Suprapubic skin (tissue), 4 donors: ENCODE results near the gene COQ10B.

Source experiments
- EP300 ChIP-seq: sonication (generic); formaldehyde crosslinking; IDR thresholded peaks from one replicate; pipeline ENCODE4 v1.6.1; 2017; ENCODE audit warnings: antibody characterized with exemption
- POLR2A ChIP-seq, 2 donors: fragments of 450-650 bp; IDR thresholded peaks; one replicate each; pipeline ENCODE4 v1.6.1; 2017; ENCODE audit warnings: antibody characterized with exemption in 2 of 2, mild to moderate bottlenecking in 2 of 2, moderate library complexity in 2 of 2
- POLR2AphosphoS5 ChIP-seq, 3 donors: sonication (generic); formaldehyde crosslinking; IDR thresholded peaks; one replicate each; pipeline ENCODE4 v1.6.1; 2017; ENCODE audit warnings: antibody characterized with exemption in 3 of 3
- TF ChIP-seq, protein P1 (sequence below), 2 donors: fragments of 200-600 bp in 1 of 2; fragments of 450-650 bp in 1 of 2; sonication (generic) in 1 of 2; IDR thresholded peaks; one replicate each; pipeline ENCODE4 v1.5.1; 2016 to 2019; ENCODE audit warnings: antibody characterized with exemption in 2 of 2, mild to moderate bottlenecking in 1 of 2, moderate library complexity in 1 of 2

DNA sequence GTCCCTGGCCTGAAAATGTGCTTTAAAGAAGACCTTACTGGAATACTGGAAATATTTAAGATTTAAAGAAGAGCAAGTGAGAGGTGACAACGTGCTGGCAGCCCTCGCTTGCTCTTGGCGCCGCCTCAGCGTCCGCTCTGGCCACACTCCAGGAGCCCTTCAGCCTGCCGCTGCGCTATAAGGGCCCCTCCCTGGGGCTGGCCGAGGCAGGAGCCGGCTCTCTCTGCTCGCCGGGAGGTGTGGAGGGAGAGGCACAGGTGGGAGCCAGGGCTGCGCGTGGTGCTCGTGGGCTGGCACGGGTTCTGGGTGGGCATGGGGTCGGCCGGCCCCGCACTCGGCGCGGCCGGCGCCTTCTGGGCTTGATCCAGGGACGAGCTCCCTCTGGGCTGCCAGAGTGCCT lies 2.9 kb upstream of the COQ10B start:
- TF ChIP-seq, protein P1, sequence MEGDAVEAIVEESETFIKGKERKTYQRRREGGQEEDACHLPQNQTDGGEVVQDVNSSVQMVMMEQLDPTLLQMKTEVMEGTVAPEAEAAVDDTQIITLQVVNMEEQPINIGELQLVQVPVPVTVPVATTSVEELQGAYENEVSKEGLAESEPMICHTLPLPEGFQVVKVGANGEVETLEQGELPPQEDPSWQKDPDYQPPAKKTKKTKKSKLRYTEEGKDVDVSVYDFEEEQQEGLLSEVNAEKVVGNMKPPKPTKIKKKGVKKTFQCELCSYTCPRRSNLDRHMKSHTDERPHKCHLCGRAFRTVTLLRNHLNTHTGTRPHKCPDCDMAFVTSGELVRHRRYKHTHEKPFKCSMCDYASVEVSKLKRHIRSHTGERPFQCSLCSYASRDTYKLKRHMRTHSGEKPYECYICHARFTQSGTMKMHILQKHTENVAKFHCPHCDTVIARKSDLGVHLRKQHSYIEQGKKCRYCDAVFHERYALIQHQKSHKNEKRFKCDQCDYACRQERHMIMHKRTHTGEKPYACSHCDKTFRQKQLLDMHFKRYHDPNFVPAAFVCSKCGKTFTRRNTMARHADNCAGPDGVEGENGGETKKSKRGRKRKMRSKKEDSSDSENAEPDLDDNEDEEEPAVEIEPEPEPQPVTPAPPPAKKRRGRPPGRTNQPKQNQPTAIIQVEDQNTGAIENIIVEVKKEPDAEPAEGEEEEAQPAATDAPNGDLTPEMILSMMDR (IDR thresholded peaks at IDR 0.05) = no peak
- TF ChIP-seq POLR2A (IDR thresholded peaks at IDR 0.05) (no peak), POLR2AphosphoS5 (IDR thresholded peaks at IDR 0.05) (no peak), EP300 (no peak)
